IPS DF 6.9 (cell line): ENCODE measurements around the gene ARPP21.

ENCODE experiments used
- DNase-seq: peaks from one replicate; pipeline ENCODE4 v3.0.0-alpha.2; 2013; ENCODE audit warnings: low read depth, low spot score
- H3K27ac ChIP-seq: one replicate; pipeline ENCODE4 v1.5.1; 2013; ENCODE audit warnings: low read length, control low read depth
- H3K27me3 ChIP-seq: 2 replicates; pipeline ENCODE4 v1.6.1; 2013; ENCODE audit warnings: mild to moderate bottlenecking, low read length; ENCODE audit not compliant: control insufficient read depth, insufficient read depth
- H3K36me3 ChIP-seq: 2 replicates; pipeline ENCODE4 v1.6.1; 2013; ENCODE audit warnings: low read length; ENCODE audit not compliant: control insufficient read depth, insufficient read depth
- H3K4me1 ChIP-seq: 2 replicates; pipeline ENCODE4 v1.6.1; 2013; ENCODE audit warnings: low read length; ENCODE audit not compliant: control insufficient read depth, insufficient read depth
- H3K4me3 ChIP-seq: 2 replicates; pipeline ENCODE4 v1.5.1; 2013; ENCODE audit warnings: mild to moderate bottlenecking, low read length
- H3K9me3 ChIP-seq: 2 replicates; pipeline ENCODE4 v1.6.1; 2013; ENCODE audit warnings: low read length, inconsistent platforms; ENCODE audit not compliant: control insufficient read depth, insufficient read depth
- WGBS: extraction: QIAGEN DNeasy Blood & Tissue Kit; methylation state at CpG from one replicate; pipeline ENCODE4 v1.1.7; 2013; ENCODE audit warnings: mixed read lengths, missing lambda C conversion rate; ENCODE audit not compliant: insufficient read length, insufficient coverage; 5-methylcytosine and 5-hydroxymethylcytosine counted together

The ARPP21 gene

GRCh38 chr3:35674451-35675109, 35.3 kb downstream of the ARPP21 start:
- no peaks in the 10 kb centered on the region for H3K27me3 ChIP-seq
- no peak overlapping the region for H3K4me3 ChIP-seq
- H3K36me3 ChIP-seq: no peaks in the 10 kb centered on the region
- no peaks in the 10 kb centered on the region for H3K9me3 ChIP-seq
- no peaks in the 10 kb centered on the region for H3K4me1 ChIP-seq
- DNase-seq: no peak
- WGBS: no CpG with 5 or more reads among the region's 5 CpGs
- no peak overlapping the region for H3K27ac ChIP-seq

DNA sequence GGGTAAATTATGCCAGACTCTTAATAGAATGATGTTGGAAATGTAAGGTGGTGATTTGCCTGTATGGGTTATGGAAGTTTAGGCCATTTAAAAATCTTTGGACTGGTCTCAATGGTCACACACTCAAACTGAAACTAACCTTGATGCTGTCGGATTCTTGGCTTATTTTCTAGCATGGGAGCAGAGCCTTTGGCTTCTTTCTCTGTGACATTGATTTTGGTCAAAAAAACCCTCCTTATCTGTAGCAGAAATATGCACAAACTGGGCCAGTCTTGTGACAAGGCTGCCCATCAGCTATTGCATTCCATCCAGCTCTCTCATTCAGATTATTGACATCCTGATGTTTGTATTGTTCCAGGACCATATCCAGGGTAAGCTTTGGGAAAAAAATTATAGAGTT, 35.9 kb downstream of the ARPP21 start:
- WGBS: no CpG with 5 or more reads among the region's 1 CpG

DNA sequence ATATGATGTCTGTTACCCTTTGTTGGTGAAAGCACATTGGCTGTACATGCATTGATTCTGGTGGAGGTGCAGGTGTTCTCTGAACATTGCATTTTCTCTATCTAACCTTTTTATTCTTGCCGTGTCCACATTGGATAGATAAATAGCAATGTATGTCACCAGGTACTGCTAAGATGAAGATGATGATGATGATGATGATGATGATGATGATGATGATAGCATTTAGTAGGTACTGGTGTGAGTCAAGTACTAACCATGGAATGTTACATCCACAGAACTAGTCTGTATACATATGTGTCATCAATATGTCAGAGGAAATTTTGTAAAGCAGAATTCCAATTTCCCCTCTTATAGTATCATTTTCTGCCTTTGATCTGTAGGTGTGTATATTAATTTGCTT, 36.3 kb downstream of the ARPP21 start:
- no peaks in the 10 kb centered on the region for H3K4me1 ChIP-seq
- H3K9me3 ChIP-seq: no peaks in the 10 kb centered on the region
- no CpG with 5 or more reads among the region's 1 CpG for WGBS
- H3K36me3 ChIP-seq: no peaks in the 10 kb centered on the region
- no peak for DNase-seq
- no peaks in the 10 kb centered on the region for H3K27me3 ChIP-seq
- H3K27ac ChIP-seq: no peak overlapping the region
- H3K4me3 ChIP-seq: no peak overlapping the region

More for the DNA sequence above, 35.9 kb downstream of the ARPP21 start:
- Histone ChIP-seq H3K27ac (no peak overlapping the region), H3K9me3 (no peaks in the 10 kb centered on the region), H3K4me1 (no peaks in the 10 kb centered on the region), H3K27me3 (no peaks in the 10 kb centered on the region), H3K4me3 (no peak overlapping the region), H3K36me3 (no peaks in the 10 kb centered on the region)
- DNase-seq: no peak

DNA sequence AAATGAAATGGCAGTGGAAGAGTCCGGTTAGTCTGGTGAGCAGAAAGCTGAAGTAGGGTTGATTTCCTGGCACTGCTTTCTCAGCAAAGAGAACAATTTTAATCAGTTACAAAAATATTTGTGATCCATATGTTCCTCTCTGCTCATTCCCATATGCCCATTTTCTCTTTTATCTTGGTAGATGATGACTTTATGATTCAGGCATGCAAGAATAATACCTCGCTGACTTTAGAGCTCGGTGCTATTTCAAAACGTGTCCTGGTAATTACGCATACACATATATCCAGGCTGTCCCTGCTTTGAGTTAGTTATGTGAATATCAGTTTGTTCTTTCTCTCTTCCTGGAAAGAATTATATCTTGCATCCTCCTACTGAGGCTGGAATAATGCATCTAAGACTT, 38.5 kb downstream of the ARPP21 start:
- DNase-seq: no peak
- Histone ChIP-seq H3K36me3 (no peaks in the 10 kb centered on the region), H3K27ac (no peak overlapping the region), H3K9me3 (no peaks in the 10 kb centered on the region), H3K4me1 (no peaks in the 10 kb centered on the region), H3K27me3 (no peaks in the 10 kb centered on the region), H3K4me3 (no peak overlapping the region)
- WGBS: no CpG with 5 or more reads among the region's 5 CpGs

DNA sequence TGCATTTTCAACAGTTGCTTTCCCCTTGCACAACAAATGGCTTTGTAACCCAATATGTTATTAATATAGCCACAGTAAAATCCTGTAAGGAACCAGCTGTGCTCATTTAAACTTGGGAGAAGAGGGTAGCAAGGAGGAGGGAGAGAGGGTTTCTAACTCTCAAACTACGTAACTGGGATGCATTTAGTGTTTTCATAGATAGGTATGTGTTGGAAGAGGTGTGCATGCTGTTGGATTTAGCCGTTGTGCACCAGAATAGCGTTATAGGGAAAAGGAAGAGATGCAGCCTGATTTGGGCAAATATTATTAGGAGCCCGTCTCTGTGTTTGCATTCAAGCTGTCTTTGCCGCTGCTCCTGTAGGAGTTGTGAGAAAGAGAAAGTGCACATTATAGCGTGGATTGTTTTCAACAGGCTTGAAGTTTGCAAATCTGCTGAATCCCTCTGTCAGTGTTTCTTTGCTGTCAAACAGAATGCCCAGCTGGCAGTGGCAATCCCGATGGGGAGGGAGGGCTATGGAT, 39.4 kb downstream of the ARPP21 start:
- no peak overlapping the region for H3K4me3 ChIP-seq
- no peaks in the 10 kb centered on the region for H3K36me3 ChIP-seq
- H3K4me1 ChIP-seq: no peaks in the 10 kb centered on the region
- no peaks in the 10 kb centered on the region for H3K9me3 ChIP-seq
- H3K27ac ChIP-seq: no peak overlapping the region
- H3K27me3 ChIP-seq: no peaks in the 10 kb centered on the region
- WGBS: no CpG with 5 or more reads among the region's 7 CpGs
- DNase-seq: no peak

DNA sequence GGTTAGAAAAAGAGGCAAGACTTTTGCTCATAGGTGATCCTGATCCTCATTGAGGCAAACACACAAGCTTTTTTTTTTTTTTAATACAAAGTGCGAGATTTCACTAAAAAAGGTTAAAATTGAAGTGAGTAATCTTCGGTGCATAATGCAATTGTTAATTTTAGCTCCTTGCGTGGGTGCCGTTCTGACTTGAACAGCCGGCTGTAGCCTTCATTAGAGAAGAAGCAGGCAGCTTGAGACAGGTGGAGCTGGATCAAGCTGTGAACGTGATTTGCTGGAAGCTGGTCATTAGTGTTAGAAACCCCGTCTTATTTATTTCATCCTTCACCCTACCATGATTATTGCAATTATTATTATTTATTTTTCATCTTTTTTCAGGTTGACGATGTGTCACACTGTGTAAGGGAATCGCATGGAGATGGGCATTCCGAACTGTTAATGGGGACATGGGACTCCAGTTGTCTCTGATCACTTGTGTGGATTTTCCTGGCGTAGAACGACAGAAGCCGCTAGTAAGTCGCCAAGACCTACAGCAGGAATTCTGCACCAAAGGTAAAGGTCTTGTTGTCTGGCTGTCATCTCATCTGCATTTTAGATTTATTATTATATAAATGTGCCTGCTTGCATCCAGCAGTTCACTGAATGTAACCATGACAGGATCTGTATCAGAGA, 40.2 kb downstream of the ARPP21 start:
- no peaks in the 10 kb centered on the region for H3K27me3 ChIP-seq
- no CpG with 5 or more reads among the region's 14 CpGs for WGBS
- DNase-seq: no peak
- H3K27ac ChIP-seq: no peak overlapping the region
- no peak overlapping the region for H3K4me3 ChIP-seq
- H3K9me3 ChIP-seq: no peaks in the 10 kb centered on the region
- H3K4me1 ChIP-seq: no peaks in the 10 kb centered on the region
- no peaks in the 10 kb centered on the region for H3K36me3 ChIP-seq

- Histone ChIP-seq H3K4me3 (no peak overlapping the region), H3K27me3 (no peaks in the 10 kb centered on the region), H3K4me1 (no peaks in the 10 kb centered on the region), H3K9me3 (no peaks in the 10 kb centered on the region), H3K36me3 (no peaks in the 10 kb centered on the region), H3K27ac (no peak overlapping the region)
- no CpG with 5 or more reads among the region's 5 CpGs for WGBS
- no peak for DNase-seq
Measured at GRCh38 chr3:35680866-35681650, 41.7 kb downstream of the ARPP21 start.

- Histone ChIP-seq H3K36me3 (no peaks in the 10 kb centered on the region), H3K9me3 (no peaks in the 10 kb centered on the region), H3K27ac (no peak overlapping the region), H3K4me3 (no peak overlapping the region), H3K4me1 (no peaks in the 10 kb centered on the region), H3K27me3 (no peaks in the 10 kb centered on the region)
- DNase-seq: no peak
- no CpG with 5 or more reads among the region's 3 CpGs for WGBS
Measured at GRCh38 chr3:35685153-35685552, 45.8 kb downstream of the ARPP21 start.

GRCh38 chr3:35688826-35689225, 49.5 kb downstream of the ARPP21 start:
- no peaks in the 10 kb centered on the region for H3K36me3 ChIP-seq
- no peak overlapping the region for H3K27ac ChIP-seq
- H3K9me3 ChIP-seq: no peaks in the 10 kb centered on the region
- no peaks in the 10 kb centered on the region for H3K27me3 ChIP-seq
- no peak overlapping the region for H3K4me3 ChIP-seq
- DNase-seq: no peak
- H3K4me1 ChIP-seq: no peaks in the 10 kb centered on the region
- no CpG with 5 or more reads among the region's 3 CpGs for WGBS

DNA sequence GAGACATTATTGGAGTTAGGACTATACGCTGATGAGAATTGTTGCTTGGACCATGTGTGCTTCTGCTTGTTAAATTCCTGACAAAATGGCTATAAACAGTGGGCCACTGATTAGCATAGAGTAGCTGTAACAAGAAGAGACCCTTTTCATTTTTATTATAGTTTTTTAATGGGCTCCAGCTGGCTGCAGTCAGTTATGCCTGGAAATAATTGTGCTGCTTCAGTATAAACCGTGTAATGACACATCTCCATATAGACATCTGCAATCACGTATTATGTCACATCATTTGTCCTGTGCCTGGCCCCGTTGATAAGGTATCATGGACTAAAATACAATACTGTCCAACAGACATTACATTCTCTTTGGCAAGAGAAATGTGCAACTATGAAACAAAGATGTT, 50.9 kb downstream of the ARPP21 start:
- H3K4me3 ChIP-seq: no peak overlapping the region
- DNase-seq: no peak
- no CpG with 5 or more reads among the region's 4 CpGs for WGBS
- no peaks in the 10 kb centered on the region for H3K4me1 ChIP-seq
- no peak overlapping the region for H3K27ac ChIP-seq
- H3K27me3 ChIP-seq: no peaks in the 10 kb centered on the region
- H3K36me3 ChIP-seq: no peaks in the 10 kb centered on the region
- no peaks in the 10 kb centered on the region for H3K9me3 ChIP-seq
